Left ventricle myocardium superior (tissue), 1 donor: ENCODE data around the gene ZBTB39. TPM values are rescaled to one million over a fixed set of nuclear protein-coding genes. Genes with fewer than 3 reads are reported as not detected.
"Not testable (repeated sequence)": the region's sequence is repeated elsewhere in the genome, so short reads cannot be mapped to it uniquely, and the experiment has no call there.

ENCODE experiments used
- ATAC-seq: fragments of 200-7000 bp; cut with Tn5 transposase; one replicate; pipeline ENCODE4 v1.9.1; 2020; ENCODE audit warnings: mild to moderate bottlenecking, moderate library complexity
- DNase-seq: peaks from one replicate; pipeline ENCODE4 v3.0.0-alpha.2; 2020
- intact Hi-C: fragments of 100-400 bp; cut with micrococcal nuclease; formaldehyde crosslinking; loops from one replicate; pipeline ENCODE4 v1.11.0; 2022
- total RNA-seq: library from RNA; stranded (reverse); fragmentation: NEBNext Ultra II Directional; extraction: Animal tissue kit (Norgen Biotek cat#: 25700); gene quantifications from one replicate; pipeline ENCODE4 v1.2.1, GENCODE V29; 2021
- donor health status: DM: no; HTN: yes; CAD: no; lungs with severe emphysema.

Gene ZBTB39
- total RNA-seq, 1 donor from 2014 or later = 3.4 TPM

DNA sequence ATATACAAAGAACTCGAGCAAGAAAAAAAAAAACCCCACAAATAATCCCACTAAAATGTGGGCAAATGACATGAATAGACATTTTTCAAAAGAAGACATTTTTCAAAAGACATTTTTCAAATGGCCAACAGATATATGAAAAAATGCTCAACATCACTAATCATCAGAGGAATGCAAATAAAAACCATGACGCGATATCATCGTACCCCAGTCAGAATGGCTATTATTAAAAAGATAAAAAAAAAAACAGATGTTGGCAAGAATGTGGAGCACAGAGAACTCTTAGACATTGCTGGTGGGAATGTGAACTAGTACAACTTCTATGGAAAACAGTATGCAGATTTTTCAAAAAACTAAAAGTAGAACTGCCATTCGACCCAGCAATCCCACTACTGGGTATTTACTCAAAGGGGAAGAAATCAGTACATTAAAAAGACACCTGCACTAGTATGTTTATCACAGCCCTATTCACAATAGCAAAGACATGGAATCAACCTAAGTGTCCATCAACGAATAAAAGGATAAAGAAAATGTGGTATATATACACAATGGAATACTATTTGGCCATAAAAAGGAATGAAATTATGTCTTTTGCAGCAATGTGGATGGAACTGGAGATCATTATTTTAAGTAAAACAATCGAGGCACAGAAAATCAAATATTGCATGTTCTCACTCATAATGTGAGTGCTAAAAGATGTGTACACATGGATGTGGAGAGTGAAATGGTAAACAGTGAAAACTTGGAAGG, 16.3 kb downstream of the ZBTB39 start:
- DNase-seq = no peak
- ATAC-seq = no peak
- intact Hi-C loops = no loop called here

DNA sequence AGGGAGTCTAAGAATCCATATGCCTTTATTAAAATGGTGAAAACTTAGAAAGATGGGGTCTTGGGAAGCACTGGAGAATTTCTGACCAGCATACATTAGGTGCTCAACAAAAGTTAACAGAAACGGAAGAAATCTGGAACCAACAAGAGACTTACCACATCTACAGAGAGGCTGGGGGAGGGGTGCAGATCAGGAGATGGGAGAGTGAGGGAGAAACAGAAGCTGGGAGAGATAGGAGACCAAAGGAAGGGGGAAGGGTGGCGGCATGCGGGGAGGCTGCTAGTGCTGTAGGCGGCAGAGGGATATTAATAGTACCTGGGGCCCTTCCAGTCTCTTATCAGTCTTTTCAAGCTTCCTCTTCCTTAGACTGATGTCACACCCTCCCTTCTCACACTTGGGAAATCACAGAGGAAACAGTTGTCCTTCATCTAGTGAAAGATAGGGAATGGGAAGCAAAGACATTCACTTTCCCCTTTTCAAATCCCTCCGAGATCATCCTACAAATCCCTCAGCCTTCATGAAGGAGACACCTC, 18.1 kb downstream of the ZBTB39 start:
- intact Hi-C loops = no loop called here
- DNase-seq = no peak
- ATAC-seq = peak; percentile 86

DNA sequence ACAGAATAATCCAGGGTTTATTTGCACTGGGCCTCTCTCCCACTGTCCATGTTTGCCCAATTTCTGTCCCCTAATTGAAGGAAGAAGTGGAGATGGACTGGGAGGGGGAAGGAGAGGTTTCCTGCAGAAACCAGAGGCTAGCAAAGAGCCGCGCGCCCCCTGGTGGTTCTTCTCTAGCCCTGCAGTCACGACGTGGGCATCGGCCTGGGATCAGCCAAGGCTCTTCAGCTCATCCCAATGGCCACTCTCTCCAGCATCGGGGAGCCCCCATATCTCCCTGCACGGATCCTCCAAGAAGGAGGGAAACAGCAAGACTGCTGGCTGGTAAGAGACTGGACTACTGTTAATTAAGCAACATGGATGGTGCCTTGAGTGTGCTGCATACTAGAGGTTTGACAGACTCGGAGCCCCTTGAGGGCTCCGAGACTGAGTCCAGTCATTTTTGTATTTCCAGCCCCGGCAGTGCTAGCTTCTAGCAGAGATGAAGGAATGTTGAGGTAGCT, 18.7 kb downstream of the ZBTB39 start:
- intact Hi-C loops = no loop called here
- ATAC-seq (peak; percentile 90), DNase-seq (peak; percentile 86)

DNA sequence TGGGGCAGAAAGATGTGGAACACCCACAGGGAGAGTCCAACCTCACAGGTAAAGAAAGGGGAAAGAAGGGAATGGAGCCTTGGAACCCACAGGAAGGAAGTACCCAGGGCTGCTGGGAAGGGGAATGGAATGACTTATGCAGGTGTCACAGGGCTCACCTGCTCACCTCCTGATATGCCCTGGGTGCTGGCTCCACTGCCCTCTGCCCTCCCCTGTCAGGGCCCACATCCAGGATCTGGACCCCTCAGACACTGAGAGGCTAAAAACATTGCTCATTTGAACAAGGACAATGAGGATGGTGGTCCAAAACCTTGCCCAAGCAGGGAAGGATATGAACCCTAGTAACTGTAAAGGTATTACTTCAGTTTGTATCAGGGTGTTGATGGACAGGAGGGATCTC, 19.3 kb downstream of the ZBTB39 start:
- ATAC-seq (no peak), DNase-seq (no peak)
- intact Hi-C loops = no loop called here

DNA sequence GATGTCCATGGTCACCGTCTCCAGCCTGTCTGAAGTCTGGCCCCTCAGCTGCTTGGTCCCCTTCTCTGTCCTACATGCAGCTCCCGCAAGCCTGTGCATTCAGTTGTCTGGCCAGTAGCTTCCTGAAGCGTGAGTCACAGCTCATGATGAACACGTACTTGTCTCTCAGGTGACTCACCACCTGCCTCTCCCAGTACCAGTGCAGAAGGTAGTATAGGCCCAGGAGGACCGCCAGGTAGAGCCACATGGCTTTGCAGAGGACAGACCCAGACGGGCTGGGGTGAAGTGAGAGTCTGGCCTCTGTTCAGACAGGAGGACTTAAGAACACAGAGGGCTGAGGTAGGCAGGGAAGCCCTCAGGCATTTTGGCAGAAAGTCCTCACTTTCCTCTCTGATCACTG, 20.6 kb downstream of the ZBTB39 start:
- ATAC-seq, DNase-seq, intact Hi-C loops: not testable (repeated sequence)

DNA sequence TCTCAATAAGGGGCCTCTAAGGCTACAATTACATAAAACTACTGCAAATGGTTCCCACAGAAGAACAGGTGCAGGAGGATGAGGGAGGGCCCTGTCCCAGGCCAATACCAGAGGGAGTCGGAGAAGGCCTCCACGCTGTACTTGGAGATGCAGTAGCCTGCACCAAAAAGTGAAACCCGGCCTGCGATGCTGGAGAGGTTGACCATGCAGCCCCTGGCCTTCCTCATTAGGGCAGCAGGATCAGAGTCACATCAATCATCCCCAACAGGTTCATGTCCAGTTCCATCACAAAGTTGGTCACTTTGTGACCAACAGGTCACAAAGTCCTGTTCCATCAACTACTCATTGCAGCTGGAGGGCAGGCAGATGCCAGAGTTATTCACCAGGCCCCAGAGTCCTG, 23.0 kb downstream of the ZBTB39 start:
- DNase-seq (no peak), ATAC-seq (no peak)
- intact Hi-C loops = no loop called here

DNA sequence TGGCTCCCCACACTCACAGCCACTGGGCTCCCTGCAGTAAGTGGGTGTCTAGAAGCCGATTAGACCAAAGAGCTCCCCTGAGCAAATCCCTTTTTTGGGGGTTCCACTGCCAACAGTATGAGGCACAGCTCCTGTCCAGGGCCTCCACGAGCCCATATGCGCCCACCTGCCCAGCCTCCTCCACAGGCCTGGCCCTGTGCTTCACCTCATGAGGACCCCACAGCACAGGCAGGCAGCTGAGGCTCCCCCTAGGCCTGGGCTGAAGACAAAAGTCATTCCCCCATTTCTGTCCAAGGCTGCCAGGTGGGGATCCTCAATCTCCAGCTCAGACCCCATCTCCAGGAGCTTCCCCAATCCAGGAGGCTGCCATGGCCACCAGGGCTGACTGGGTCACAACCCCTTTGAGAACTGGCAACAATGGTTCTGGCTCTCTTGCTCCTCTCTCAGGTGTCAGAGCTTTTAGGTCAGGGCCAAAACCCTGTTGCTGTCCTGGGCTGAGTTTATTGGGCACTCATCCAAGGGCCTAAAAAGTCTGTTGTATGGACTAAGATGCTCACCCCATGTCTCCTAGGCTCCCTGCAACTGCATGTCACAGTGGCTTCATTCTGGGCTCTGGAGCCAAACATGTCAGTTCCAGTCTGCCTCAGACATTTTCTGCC, 23.6 kb downstream of the ZBTB39 start:
- ATAC-seq, DNase-seq, intact Hi-C loops: not testable (repeated sequence)

DNA sequence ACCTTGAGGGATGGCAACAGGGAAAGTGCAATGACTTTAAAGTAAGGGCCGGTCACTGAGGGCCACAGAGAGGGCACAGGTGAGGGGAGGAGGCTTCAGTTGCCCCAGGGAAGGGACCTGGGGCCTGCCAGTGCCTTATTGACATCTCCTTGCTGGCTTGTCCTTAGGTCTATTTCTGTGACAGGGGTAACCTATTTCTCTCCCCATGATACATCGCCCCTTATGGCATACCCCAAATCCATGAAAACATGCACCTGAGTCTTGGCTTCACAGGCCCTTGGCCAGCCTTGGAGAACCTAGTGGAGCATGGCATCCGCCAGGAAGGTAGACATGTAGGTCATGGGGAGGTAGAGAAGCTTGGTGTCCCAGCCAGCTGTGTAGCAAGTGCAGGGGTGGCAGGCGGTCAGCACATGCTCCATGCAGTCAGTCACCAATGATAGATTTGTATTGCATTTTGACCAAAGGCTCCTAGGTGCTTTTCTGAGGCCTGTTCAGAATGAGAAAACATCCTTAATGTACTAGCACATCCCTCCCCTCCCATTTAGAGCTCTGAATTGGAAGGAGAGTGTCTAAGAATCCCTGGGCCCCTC, 25.3 kb downstream of the ZBTB39 start:
- no peak for ATAC-seq
- intact Hi-C loops = no loop called here
- no peak for DNase-seq

DNA sequence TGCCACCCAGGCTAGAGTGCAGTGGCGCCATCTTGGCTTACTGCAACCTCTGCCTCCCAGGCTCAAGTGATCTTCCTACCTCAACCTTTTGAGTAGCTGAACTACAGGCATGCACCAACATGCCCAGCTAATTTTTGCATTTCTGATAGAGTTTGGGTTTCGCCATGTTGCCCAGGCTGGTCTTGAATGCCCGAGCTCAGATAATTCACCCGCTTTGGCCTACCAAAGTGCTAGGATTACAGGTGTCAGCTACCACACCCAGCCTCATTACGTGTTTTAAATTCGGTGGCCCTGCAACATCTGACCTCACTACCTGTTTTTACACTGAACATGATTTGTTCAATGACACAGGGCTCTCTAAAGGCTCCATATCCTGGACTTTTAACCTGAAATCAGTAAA, 26.1 kb downstream of the ZBTB39 start:
- intact Hi-C loops = no loop called here

DNA sequence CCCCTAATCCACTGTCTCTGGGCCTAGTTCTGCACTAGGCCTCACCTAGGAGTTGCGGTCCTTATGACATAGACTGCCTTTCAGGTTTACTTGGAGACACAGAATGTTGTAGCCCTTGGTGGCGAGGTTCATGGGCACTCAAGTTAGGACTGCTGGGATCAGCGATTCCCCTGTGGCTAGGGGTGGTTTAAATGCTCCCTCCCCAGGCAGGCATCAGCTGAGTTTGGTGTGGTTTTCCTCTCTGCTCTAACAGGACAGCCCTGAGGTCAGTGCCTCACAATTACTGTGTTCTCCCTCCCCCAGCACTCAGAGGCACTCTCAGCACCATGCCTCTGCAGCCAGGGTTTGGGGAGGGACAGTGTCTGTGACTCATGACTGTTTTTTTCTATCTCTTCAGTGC, 26.7 kb downstream of the ZBTB39 start:
- DNase-seq (no peak), ATAC-seq (no peak)
- intact Hi-C loops = no loop called here

More for the DNA sequence above, 26.1 kb downstream of the ZBTB39 start:
- no peak for DNase-seq
- ATAC-seq = no peak

DNA sequence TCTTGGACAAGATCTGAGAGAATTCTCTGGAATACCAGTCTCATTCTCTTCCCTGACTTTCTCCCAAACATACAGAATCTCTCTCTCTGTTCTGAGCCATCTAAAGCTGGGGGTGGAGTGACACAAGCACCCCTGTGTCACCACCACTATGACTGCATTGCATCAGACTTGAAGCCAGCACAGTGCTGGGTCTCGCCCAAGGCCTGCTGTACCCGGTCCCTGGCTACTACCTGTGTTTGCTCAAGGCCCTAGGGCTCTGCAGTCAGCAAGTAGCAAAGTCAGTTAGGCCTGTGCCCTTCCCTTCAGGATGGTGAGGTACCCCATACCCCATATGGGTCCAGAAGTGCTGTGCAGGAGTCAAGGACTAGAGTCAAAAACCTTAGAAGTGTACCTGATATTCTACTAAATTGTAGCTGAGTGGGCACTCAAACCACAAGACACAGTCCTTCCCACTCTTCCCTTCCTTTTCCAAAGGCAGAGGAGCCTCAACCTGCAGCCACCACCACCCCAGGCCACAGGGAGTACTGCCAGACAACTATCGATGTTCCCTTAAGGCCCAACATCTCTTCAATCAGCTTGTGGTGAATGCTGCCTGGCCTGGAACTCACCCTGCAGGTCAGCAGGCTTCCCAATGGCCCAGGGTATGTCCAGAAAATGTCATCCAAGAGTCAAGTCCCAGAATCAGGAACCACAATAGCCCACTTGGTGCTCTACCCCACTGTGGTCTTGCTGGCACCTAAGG, 27.8 kb downstream of the ZBTB39 start:
- no peak for ATAC-seq
- DNase-seq = no peak
- intact Hi-C loops = no loop called here

DNA sequence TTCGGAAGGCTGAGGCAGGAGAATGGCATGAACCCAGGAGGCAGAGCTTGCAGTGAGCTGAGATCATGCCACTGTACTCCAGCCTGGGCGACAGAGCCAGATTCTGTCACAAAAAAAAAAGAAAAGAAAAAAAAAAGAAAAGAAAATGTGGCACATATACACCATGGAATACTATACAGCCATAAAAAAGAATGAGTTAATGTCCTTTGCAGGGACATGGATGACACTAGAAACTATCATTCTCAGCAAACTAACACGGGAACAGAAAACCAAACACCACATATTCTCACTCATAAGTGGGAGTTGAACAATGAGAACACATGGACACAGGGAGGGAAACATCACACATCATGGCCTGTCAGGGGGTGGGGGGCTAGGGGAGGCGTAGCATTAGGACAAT, 29.0 kb downstream of the ZBTB39 start:
- ATAC-seq, intact Hi-C loops, DNase-seq: not testable (repeated sequence)

DNA sequence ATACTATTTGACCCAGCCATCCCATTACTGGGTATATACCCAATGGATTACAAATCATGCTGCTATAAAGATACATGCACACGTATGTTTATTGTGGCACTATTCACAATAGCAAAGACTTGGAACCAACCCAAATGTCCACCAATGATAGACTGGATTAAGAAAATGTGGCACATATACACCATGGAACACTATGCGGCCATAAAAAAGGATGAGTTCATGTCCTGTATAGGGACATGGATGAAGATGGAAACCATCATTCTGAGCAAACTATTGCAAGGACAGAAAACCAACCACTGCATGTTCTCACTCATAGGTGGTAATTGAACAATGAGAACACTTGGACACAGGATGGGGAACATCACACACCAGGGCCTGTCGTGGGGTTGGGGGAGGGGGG, 32.1 kb downstream of the ZBTB39 start:
- intact Hi-C loops, DNase-seq, ATAC-seq: not testable (repeated sequence)

DNA sequence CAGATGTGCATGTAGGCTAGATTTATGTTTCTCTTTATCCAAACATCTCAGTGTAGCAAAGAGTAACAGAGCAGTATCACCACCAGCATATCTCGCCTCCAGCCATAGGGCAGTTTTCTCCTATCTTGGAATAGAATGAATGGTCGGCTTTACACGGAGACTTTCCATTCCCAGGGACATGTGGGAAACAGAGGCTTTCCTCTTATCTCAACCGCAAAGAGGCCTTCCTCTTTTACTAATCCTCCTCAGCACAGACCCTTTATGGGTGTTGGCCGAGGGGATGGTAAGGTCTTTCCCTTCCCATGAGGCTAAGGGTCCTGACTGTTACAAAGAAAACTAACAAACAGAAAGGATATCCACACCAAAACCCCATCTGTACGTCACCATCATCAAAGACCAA, 37.4 kb downstream of the ZBTB39 start:
- ATAC-seq, DNase-seq, intact Hi-C loops: not testable (repeated sequence)

DNA sequence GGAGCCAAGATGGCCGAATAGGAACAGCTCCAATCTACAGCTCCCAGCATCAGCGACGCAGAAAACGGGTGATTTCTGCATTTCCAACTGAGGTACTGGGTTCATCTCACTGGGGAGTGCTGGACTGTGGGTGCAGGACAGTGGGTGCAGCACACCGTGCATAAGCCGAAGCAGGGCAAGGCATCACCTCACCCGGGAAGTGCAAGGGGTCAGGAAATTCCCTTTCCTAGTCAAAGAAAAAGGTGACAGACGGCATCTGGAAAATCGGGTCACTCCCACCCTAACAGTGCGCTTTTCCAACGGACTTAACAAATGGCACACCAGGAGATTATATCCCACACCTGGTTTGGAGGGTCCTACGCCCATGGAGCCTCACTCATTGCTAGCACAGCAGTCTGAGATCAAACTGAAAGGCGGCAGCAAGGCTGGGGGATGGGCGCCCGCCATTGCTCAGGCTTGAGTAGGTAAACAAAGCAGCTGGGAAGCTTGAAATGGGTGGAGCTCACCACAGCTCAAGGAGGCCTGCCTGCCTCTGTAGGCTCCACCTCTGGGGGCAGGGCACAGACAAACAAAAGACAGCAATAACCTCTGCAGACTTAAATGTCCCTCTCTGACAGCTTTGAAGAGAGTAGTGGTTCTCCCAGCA, 40.2 kb downstream of the ZBTB39 start:
- intact Hi-C loops, ATAC-seq, DNase-seq: not testable (repeated sequence)

DNA sequence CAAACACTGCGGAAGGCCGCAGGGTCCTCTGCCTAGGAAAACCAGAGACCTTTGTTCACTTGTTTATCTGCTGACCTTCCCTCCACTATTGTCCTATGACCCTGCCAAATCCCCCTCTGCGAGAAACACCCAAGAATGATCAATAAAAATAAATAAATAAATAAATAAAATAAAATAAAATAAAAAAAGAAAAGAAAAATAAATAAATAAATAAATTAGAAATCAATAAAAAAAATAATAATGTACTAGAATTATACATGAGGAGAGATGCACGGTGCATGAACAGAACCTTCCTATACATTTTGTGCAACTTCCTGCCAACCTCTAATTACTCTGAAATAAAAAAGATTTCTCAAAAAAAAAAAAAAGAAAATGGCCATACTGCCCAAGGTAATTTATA, 41.2 kb downstream of the ZBTB39 start:
- intact Hi-C loops, ATAC-seq, DNase-seq: not testable (repeated sequence)

DNA sequence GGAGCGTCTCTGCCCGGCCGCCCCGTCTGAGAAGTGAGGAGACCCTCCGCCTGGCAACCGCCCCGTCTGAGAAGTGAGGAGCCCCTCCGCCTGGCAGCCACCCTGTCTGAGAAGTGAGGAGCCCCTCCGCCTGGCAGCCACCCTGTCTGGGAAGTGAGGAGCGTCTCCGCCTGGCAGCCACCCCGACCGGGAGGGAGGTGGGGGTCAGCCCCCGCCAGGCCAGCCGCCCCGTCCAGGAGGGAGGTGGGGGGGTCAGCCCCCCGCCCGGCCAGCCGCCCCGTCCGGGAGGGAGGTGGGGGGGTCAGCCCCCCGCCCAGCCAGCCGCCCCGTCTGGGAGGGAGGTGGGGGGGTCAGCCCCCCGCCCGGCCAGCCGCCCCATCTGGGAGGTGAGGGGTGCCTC, 42.8 kb downstream of the ZBTB39 start:
- ATAC-seq, intact Hi-C loops: not testable (repeated sequence)

DNA sequence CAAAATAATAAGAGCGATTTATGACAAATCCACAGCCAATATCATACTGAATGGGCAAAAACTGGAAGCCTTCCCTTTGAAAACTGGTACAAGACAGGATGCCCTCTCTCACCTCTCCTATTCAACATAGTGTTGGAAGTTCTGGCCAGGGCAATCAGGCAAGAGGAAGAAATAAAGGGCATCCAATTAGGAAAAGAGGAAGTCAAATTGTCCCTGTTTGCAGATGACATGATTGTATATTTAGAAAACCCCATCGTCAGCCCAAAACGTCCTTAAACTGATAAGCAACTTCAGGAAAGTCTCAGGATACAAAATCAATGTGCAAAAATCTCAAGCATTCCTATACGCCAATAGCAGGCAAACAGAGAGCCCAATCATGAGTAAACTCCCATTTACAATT, 44.1 kb downstream of the ZBTB39 start:
- ATAC-seq, DNase-seq, intact Hi-C loops: not testable (repeated sequence)

More for the DNA sequence above, 42.8 kb downstream of the ZBTB39 start:
- DNase-seq = not testable (repeated sequence)

DNA sequence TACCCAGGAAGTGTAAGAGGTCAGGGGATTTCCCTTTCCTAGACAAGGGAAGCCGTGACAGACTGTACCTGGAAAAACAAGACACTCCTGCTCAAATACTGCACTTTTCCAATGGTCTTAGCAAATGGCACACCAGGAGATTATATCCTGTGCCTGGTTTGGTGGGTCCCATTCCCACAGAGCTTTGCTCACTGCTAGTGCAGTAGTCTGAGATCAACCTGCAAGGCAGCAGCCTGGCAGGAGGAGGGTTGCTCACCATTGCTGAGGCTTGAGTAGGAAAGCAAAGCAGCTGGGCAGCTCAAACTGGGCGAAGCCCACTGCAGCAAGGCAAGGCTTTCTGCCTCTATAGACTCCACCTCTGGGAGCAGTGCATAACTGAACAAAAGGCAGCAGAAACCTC, 47.9 kb downstream of the ZBTB39 start:
- DNase-seq (no peak), ATAC-seq (no peak)
- intact Hi-C loops = no loop called here
